NCI-H748 treated with DMSO at 0.1 percent for 48 hours (cell line): Measurements from ENCODE around the gene CARD8.

ENCODE experiments used
- DNase-seq: peaks from one replicate; lab custom pipeline; 2025; lab: John Stamatoyannopoulos, UW

Gene CARD8

DNA sequence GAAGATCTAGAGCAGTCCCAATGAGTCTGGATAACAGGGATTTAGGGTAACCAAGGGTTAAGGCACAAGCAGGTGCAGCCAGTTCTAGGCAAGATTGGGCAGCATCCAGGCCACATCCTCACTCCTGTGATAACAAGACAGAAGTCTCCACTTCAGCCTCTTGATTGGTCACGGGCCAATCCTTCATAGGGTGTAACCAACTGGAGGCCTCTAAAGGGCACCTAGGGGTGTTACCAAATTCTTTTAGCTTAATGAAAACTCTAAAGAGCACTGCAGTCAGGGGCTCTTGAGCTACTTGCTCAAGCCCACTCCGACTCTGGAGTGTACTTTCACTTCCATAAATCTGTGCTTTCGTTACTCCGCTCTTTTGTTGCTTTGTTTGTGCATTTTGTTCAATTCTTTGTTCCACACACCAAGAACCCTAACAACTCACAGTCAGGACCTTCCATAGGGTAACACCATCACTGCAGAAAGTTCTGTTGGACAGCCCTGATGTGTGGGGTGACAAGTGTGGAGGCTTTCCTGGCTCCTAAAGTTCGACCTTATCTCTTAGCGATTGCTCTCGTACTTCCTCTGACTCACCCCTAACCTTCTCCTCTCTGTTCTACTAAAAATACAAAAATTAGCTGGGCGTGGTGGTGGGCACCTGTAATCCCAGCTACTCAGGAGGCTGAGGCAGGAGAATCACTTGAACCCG, 49.2 kb downstream of the CARD8 start:
- DNase-seq, result no peak

DNA sequence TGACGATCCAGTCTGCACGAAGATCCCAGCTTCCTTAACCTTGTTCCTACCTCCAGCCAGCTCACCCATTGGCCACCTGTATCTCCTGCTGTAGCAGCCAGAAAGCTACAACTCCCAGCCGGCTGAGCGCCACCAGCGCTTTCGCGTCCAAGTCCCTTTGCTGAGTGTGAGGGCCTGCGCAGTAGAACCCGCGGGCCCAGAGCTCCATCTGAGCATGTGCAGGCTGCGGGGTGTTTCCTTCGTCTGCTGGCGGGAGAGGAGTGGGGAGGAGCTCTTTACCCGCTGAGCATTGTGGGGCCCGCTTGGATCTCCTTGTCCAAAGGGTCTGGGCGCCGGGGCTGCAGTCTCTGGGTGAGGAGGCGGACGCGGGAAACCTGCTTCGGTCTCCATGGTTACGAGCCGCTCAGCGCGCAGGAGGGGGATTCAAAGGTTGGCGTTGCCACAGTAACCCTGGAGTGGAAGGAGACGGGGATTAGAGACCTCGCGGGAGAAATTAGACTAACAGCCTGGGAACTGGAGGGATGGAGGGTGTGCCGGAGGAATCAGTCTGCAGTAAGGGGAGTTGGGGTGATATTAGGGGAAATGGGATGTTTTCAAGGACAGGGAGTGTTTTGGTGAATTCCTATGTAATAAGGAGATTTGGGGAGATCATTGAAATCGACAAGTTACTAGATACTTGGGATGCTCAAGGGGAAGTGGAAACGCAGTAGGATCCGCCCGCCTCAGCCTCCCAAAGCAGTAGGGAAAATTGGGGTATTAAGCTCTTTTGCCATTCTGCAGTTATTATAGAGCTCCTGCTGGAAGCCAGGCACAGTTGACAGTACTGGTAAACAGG, 51.7 kb downstream of the CARD8 start:
- peak; percentile 99 for DNase-seq

DNA sequence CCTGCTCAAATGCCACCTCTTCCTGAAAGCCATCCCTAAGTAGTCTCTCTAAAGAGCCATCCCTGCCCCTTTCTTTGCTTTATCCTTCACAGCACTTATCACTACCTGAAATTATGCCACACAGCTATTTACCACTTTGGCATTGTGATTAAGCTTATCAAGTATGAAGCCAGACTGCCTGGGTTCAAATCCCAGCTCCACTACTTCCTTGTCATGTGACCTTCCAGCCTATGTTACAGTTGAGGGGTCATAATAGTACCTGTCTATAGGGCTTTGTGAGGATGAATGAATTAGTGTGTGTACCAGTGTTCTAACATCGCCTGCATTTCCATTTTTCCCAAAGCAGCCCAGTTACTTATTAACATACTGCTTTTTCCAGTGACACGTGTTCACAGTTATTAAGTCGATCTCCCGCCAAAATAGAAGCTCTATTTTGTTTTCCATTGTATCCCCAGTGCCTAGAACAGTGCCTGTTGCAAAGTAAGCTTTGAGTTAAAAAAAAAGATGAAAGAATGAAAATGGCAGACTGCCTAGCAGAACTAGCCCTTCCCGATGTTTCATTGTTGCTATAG, 52.4 kb downstream of the CARD8 start:
- no peak for DNase-seq

DNA sequence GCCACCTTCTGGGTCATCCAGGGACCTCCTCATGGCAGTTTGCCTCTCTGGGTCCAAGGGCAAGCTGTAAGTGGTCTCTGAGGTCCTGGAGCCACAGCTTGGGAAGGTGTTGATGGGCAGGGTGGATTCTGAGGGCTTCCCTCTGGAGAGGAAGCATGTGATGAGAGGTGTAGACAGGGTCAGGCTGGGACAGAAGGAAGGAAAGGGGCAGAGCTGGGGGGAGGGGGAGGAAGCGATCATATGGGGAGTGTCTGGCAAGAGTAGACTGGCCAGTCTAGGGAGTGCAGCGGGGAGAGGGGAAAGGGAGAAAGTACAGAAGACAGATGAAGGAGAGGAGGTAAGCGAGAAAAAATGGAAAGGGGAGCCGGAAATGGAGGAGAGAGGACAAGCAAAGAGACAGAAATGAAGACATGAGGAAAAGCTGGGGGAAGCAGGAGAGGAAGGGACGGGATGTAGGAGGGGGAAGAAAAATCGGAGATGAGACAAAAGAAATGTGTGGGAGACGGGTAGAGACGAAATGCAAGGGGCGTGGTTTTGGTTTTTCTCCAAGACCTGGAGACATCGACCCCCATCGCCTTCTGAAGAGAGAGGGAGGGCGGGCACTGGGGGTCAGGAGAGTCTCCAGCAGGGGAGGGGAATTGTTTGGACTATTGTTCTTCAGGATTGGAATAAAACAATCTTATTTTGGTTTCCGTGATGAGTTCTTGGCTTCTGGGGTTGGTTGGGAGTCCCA, 58.6 kb downstream of the CARD8 start:
- DNase-seq, result no peak

DNA sequence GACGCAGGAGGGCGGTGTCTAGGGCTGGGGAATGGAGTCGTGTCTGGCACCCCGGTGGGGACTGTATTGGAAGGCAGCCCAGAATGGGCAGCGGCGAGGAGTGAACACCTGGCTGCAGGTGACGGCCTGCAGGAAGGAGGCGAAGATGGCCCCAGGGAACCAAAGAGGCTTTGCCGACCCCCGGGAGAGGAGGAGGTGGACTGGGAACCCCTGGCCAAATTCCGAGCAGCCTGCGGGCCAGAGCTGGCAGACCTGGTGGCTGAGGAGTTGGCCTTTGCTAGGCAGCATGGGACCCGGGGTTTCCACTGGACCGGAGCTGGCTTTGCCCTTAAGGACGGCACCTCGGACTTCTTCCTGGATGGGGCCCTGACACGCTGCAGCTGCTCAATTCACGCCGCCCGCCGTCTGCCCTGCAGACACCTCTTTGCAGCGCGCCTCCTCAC, 59.4 kb downstream of the CARD8 start:
- no peak for DNase-seq

DNA sequence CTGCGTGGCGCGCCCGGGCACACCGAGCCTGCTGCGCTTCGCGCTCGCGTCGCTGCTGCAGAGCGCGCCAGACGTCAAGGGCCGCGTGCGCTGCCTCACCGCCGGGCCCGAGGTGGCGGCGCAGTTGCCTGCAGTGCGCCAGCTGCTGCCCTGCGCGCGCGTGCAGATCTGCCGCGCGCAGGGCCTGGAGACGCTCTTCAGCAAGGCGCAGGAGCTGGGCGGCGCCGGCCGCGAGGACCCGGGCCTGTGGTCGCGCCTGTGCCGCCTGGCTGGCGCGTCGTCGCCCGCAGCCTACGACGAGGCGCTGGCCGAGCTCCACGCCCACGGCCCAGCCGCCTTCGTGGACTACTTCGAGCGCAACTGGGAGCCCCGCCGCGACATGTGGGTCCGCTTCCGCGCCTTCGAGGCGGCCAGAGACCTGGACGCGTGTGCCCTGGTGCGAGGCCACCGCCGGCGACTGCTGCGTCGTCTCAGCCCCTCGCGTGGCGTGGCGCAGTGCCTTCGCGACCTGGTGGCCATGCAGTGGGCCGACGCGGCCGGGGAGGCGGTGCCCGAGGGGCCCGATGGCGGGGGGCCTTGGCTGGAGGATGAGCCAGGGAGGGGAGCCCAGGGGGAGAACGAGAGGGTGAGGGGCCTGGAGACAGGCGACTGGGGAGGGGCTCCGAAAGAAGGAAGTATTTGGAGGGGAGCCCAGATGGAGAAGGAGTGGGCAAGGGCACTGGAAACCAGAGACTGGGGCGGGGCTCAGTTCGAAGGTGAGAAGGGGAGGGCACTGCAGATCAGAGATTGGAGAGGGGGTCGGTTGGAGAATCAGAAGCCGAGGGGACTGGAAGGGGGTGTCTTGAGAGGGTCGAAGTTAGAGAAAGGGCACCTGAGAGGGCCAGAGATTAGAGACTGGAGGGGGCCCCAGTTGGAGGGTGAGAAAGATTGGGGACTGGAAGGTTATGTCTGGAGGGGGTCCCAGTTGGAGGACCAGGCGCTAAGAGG, 60.6 kb downstream of the CARD8 start:
- DNase-seq, result no peak

DNA sequence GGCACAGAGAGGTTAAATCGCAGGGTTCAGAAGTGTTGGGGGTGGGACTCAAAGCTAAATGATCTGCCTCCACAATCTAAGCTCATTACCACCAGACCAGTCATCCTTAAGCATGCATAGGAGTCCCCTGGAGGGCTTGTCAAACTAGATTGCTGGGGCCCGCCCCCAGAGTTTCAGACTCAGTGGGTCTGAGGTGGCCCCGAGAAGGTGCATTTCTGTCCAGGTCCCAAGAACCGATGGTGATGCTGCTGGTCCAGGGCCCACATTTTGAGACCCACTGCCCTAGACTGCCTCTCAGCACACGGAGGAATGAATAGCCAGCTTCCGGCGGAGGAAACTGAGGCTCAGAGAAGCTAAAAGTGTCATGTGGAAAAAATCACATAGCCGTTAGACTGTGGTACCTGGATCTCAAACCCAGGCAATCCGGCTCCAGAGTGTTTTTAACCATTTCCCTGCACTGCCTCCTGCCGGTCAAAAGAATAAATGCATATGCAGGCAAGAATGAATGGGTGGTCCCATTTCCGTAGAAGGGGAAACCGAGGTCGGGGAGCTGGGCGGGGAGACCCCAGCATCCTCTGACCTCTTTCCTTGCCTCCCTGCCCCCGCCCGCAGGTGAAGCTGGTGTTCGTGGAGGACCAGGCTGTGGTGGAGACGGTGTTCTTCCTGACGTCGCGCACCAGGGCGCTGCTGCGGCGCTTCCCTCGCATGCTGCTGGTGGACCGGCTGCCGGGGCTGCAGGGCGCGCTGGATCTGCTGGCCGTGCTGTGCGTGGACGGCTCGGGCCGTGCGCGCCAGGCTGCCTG, 61.5 kb downstream of the CARD8 start:
- DNase-seq, result no peak

DNA sequence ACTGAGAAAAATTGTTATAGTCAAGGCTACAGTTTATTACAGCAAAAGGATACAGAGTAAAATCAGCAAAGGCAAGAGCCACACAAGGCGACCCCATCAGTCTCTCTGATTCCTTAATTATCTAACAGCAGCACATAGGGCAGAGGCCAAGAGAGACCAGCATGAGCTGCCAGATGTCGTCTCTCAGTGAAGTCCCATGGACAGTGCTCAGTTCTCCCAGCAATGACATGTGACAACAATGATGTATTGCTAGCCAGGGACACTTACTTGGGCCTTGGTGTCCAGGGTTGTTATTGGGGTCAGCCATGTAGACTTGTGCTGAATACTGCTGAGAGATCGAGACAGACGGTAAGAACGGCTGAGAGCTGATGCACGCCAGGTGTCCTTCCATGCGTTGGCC, 63.0 kb downstream of the CARD8 start:
- no peak for DNase-seq

DNA sequence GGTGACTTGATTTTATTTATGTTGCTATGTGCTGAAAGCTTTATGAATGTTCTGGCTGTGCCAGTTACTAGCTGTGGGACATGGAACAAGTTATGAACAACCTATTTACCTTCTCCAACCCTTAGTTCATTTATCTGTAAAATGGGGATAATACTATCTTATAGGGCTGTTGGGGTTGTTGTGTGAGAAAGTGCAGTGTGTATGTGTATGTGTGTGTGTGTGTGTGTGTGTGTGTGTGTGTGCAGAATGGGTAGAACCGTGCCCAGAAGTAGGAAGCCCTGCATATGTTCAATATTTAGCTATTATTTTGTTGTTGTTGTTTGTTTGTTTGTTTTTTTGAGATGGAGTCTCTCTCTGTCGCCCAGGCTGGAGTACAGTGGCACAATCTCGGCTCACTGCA, 64.8 kb downstream of the CARD8 start:
- DNase-seq, result no peak

DNA sequence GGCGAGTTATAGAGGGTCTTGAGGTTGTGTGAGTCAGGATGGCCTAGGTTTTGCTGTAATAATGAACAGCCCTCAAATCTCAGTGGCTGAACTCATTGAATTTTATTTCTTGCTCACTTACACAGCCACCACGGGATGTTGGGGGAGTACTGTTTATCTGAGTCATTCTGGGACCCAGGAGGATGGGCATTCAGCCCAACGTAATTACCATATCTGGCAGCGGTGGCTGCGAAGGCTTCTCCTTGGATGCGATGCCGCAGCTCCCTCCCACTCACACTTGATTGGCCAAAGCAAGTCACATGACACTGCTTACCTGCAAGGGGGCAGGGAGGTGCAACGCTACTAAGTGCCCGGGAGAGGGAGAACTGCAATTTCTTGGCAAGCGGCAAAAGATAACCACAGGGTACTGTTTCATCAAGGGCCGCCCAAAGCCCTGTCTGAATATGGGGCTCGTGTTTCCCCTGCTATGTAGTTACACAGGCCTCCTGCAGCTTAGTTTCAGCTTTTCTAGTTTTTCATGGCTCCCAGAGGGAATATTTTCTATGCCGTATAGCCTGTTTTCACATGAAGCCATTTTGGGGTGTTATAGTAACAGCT, 65.3 kb downstream of the CARD8 start:
- peak; percentile 17 for DNase-seq

DNA sequence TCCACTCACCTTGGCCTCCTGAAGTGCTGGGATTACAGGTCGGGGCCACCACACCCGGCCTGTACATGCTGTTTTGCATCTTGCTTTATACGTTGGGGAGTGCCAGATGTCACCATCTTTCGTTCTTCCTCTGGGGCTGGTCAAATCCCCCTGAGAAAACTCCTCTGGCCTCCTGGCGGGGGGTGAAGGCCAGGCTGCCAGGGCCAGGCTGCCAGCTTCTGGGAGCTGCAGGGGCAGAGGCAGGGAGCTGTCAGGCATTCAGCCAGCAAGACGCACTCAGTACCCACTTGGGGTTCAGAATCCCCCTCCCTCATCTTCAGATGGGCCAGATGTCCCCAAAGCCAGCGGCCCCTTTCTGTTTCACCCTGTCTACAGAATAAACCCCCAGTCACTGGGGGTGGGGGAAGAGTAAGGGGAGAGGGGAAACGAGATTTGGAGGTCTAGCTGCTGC, 69.1 kb downstream of the CARD8 start:
- no peak for DNase-seq

DNA sequence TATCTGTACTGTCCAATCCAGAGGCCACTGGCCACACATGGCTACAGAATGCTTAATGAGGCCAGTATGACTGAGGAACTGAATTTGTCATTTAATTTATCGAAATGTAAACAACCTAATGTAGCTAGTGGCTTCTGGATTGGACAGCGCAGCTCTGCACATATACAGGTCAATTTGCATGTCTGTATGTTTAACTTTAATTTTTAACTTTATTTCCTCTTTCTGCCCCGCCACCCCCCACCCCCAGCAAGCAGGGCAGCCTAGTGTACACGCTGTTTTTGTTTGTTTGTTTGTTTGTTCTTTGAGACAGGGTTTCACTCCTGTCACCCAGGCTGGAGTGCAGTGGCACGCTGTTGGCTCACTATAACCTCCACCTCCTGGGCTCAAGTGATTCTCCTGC, 69.7 kb downstream of the CARD8 start:
- DNase-seq, result no peak

DNA sequence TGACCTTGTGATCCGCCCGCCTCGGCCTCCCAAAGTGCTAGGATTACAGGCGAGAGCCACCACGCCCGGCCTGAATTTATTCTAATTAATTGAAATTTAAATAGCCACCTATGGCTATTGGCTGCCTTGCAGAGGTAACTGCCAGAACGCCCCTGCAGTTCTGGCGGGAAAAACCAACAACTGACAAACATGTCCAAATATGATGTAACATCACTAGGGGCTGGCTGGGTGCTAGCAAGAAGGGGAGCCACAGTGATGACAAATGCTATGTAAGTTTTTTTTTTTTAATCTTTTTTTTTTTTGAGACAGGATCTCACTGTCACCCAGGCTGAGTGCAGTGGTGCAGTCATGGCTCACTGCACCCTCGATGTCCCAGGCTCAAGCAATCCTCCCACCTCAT, 72.4 kb downstream of the CARD8 start:
- no peak for DNase-seq

DNA sequence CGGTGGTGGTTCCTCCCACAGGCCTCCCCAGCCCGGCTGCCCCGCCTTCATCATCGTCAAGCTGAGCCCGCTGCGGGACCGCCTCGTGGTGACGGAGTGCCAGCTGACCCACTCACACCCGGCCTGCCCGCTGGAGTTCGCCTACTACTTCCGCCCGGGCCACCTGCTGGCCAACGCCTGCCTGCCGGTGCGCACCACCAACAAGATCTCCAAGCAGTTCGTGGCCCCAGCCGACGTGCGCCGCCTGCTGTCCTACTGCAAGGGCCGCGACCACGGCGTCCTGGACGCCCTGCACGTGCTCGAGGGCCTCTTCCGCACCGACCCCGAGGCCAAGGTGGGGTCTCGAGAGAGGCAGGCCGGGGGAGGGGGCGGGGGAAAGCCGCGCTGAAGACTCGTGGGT, 73.3 kb downstream of the CARD8 start:
- DNase-seq, result no peak

DNA sequence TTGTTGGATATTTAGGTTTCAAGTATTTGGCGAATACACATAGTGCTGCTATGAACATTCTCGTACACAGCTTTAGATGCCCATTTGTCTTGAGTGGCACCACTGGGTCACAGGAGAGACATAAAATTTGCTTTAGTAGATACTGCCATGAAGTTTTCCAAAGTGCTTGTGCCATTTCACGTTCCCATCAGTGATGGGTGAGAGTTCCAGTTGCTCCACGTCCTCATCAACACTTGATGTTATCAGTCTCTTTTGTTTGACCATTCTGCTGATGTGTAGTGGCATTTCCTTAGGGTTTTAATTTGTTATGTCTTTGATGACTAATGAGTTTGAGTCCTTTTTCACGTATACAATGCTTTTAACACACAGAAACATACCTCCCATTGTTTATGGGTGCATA, 74.2 kb downstream of the CARD8 start:
- no peak for DNase-seq

DNA sequence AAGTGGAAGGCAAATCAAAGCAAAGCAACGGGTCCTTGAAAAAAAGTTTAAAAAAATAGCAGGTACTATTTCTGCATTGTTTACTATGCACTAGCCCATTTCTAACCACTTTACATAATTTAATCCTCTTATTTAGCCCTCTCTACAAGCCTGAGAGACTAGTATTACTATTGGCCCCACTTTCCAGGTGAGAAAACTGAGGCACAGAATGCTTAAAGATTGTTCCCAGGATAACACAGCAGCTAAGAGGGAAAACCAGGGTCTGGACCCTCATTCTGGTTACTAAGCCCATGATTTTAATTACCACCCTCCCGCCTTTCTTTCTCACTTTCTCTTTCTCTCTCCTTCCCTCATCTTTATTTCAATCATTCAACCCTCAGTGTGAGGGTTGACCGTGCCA, 79.5 kb downstream of the CARD8 start:
- DNase-seq, result no peak

DNA sequence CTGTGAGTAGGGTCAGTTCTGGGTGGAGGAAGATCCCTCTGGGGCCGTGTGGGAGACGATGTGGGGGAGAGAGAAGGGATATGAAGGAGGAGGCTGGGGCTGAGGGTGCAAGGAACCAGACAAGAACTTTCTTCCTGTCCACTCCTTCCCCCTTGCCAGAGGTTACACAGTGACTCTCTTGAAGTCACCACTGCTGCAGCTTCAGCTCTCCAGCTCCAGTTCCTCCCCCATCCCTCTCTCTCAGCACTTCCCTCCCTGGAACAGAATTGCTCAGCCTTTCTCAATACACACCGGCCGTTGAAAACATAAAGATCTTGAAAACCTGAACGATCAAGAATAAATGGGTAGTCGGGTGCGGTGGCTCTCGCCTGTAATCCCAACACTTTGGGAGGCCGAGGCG, 80.1 kb downstream of the CARD8 start:
- DNase-seq, result no peak

DNA sequence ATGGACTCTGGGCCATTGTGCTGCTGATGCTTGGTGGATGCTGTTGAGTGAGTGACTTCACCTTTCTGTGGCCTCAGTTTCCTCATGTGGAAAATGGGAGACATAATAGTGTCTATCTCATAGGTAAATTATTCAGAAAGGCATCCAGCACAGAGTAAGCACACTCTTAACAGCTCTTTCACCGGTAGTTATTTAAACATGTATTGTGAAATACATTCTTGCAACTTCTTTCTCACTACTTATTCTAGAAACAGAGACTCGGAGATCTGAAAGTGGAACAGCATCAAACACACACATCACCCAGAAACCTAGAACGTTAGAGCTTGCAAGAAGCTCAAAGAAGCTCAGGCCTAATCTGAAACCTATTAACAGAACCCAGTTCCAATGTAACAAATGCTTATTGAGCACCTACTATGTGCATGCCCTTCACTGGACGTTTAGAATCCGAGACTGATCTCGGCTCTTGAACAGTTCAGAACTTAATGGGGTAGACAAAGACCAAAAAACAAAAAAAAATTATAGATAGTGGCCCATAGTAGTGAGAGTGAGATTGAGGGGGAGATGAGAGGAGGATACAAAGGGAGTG, 81.2 kb downstream of the CARD8 start:
- no peak for DNase-seq

DNA sequence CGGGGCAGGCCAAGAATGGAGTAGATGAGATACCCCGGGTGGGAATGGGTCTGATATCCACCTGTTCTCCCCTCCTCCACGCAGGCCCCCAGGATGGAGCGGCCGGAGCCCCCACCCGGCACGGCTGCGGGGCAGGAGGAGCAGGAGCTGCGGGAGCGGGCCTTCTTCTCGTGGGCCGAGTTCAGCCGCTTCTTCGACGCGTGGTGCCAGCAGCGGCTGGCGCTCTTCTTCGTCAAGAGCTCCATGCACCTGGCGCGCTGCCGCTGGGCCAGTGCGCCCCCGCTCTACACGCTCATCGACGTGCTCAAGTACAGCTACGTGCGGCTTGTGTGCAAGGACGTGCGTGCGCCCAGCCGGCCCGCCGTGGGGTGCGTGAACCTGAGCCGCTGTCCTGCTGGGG, 84.0 kb downstream of the CARD8 start:
- DNase-seq, result peak; percentile 20
